Cortex of kidney (tissue), 1 donor: ENCODE data around the gene KRT76.
"Not testable (repeated sequence)": the region's sequence is repeated elsewhere in the genome, so short reads cannot be mapped to it uniquely, and the experiment has no call there.

Source experiments
- DNase-seq: peaks from one replicate; lab custom pipeline; 2025; lab: John Stamatoyannopoulos, UW

KRT76 gene

DNA sequence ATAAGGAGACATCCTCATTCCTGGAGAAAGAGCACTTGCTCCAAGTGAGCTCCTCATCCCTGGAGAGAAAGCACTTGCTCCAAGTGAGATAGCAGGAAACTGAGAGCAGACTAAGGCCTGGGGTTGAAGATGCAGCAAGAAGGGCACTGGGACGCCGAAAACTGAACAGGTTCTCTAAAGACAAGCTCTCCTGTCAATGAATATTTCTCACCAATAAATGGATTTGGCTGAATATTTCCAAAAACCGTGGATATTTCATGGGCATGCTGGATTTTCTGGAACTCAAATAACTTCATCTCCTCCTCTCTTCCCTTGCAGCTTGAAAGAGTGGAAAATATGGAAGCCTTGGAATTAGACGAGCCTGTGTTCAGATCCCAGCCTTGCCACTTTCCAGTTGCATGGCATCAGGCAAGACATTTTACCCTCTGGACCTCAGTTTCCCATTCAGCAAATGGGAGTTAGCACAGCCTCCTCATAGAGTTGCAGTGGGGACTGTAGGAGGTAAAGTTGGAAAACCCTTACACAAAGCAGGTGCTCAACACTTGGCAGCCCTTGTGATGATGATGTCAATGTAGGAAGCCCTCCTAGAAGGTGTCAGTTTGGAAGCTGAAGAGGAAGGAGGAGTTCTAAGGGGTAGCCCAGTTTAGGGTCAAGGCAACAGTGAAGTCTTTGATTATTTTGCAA lies 4.4 kb upstream of the KRT76 start:
- DNase-seq = no peak

DNA sequence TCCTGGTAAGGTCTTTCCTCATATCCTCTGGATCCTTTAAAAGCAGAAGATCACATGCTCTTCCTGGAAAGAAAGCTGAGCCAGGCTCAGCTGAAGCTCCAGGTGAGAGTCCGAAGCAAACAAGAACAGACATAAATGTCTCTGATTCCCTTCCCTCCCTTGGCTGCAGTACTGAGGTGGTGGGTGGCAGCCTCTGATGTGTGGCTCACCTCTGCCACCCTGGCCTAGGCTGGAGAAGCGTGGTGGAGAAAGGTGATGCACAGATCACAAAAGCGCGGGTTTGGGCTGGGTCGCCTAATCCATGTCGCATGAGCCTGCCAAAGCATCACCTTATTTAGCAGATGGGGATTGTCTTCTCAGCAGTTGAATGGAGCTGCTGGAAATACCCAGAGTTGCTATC lies 2.8 kb upstream of the KRT76 start:
- no peak for DNase-seq

DNA sequence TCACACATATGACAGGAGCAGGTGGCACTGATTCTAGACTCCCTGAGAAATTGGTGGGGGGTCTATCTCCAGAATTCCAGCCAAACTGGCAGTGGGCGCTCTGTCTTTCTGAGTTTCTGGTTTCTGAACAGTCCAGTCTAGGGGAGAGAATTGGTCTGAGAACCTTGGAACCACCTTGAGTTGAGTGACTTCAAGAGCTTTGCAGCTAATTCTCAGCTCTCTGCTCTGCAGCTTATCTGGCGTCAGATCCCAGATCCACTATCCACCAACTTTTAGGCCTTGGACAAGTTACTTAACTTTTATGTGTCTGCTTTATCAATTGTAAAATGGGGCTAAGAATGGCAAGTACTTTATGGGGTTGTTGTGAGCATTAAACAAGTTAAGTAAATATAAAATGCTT lies 1.7 kb upstream of the KRT76 start:
- no peak for DNase-seq

DNA sequence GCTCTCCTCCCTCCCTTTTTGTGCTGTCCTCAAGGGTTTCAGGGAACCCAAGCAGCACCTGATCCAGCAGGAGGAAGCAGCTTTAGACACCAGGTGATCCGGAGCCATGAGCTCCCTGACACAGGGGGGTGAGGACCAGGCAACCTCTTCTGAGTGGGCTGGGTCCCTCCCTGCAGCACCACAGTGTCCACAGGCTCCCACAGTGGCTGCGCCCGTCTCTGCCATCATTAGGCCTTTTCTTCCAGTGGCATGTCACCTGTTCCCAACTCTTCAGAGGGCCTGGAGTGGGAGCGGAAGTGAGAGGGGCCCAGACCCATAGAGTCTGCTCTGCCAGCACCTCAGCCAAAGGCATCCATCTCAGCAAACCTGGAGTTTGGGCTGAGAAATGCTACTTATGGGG lies 421 bp upstream of the KRT76 start:
- no peak for DNase-seq

DNA sequence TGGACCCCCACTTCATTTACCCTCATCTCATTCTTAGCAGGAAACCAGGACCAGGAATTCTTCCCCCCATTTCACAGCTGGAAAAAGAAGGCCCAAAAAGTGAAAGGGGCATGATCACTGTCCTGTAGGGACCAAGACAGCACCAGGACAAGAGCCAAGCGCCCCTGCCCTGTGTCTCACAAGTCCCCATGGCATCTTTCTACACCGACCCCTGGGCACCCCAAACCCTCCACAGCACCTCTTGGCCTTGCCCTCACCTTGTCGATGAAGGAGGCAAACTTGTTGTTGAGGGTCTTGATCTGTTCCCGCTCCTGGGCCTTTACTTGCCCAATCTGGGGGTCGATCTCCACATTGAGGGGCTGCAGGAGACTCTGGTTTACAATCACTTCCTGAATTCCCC lies 710 bp downstream of the KRT76 start:
- DNase-seq = no peak

DNA sequence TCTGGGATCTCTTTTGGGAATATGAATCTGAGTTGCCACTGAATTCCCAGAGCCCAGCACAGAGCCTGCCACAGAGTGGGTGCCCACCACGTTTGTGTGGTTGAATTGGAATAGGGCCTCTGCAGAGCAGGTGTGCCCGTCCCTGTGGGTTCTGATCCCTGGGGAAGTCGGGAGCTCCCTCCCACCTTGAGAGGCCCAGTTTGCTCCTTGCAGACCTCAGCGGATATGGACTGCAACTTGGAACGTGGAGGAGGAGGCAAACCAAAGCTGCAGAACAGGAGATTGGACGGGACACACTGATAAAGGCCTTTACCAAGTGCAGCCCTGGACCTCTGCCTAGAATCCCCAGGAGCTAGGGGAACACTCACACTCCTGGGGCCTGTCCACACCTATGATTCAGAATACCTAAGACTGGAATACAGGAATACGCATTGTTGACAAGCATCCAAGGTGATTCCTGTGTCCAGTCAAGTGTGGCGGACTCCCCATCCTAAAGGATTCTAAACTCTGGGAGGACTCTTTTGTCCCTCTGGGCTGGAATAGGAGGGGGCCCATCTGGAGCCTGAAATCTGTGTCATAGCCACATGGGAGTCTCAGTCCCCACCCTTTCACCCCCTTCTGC lies 2.4 kb downstream of the KRT76 start:
- DNase-seq = no peak

DNA sequence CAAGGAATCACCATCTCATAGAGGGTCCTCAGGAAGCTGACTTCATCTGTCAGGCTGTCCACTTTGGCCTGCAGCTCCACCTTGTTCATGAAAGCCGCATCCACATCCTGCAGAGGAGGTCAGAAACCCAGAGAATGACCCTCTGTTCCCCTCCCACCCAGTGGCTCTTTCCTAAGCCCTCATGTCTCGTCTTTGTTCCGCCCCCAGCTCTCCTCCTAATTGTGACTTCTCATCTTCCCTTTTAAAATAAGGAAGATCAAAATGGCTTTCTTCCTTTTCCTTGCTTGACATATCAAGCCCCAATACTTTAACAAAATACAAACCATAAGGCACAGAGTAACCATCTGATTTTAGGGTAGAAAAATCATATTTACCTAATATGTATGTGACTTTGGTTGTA lies 4.4 kb downstream of the KRT76 start:
- no peak for DNase-seq

DNA sequence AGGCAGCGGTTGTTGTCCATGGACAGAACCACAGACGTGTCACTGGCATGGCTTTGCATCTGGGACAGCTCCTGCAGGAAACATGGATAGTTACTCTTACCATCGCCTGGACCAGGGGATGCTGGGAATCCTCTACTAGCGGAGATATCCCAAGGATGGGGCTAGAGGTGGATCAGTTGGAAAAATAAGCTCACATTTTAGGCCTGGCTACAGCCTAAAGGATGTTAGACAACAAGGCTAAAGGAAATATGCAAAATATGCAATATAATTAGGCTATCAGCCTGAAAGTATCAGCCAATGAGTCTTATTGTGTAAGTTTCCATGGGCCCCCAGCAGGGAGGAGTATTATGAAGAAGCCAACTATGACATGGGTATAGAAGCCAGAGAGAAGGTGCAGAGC lies 5.0 kb downstream of the KRT76 start:
- no peak for DNase-seq

DNA sequence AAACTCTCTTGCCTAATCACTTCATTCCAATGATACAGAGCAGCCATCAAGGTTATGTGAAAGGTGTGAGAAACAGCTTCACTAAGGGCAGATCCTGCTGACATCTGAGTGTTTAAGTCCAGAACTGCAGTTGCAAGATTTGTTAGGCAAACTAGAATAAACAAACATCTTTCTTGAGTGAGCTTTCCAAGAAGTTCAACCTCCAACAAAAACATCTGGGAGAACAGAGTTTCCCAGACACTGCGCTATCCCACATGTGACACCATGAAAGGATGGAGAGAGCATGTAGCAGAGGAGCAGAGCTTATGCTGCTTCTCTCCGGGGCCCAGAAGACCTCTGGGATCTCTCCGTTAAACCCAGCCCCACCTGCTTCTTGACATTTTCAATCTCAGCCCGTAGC lies 5.6 kb downstream of the KRT76 start:
- DNase-seq = no peak

DNA sequence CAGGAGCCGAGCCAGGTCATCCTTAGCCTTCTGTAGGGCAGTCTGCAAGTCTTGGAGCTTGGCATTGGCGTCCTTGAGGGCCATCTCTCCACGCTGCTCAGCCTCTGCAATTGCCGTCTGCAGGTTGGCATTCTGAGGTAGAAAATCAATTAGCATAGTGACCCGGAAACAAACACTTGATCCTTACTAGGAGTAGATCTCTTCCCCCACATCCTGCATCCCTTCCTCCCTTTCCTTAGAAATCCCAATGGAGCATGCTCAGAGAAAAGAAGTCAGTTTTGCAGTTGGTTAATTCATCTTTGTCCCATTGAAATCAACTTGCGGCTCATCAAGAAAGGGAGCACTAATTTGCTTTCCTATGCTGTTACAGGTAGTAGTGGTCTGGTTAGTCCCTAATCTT lies 6.1 kb downstream of the KRT76 start:
- no peak for DNase-seq

DNA sequence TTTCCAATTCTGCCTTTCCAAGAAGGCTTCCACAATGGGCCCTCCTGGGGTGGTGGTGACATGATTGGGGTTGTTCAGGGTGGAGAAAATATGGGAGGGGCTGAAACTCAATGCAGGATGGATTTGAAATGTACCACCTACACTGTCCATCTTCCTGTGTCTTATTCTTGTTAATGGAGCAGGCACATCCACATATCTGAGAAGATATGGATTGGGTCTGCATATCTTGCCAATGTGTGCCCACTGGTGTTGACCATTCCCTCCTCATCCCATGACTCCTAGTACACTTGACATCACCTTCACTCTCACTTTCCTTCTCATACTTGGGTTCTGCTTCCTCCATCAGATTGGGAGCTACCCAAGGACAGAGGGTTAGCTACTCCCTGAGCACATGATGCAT lies 7.2 kb downstream of the KRT76 start:
- DNase-seq = no peak

DNA sequence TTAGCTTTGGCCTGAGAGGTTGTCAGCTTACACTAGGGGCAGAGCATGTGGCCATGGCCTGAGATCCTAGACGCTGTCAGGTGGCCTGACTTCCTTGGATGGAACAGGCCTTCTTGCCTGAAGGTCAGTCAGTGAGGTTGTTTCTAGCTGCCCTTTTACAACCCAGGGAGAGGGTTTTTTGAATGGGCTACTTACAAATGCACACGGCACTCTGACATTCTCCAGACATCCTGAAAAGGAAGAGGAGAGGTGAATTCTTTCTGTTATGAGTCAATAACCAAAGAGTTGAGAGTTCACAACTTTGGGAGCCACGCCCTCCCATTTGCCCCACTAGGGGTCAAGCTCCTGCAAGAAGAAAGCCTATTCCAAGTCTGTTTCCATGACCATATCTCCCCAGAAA lies 7.8 kb downstream of the KRT76 start:
- DNase-seq = no peak

DNA sequence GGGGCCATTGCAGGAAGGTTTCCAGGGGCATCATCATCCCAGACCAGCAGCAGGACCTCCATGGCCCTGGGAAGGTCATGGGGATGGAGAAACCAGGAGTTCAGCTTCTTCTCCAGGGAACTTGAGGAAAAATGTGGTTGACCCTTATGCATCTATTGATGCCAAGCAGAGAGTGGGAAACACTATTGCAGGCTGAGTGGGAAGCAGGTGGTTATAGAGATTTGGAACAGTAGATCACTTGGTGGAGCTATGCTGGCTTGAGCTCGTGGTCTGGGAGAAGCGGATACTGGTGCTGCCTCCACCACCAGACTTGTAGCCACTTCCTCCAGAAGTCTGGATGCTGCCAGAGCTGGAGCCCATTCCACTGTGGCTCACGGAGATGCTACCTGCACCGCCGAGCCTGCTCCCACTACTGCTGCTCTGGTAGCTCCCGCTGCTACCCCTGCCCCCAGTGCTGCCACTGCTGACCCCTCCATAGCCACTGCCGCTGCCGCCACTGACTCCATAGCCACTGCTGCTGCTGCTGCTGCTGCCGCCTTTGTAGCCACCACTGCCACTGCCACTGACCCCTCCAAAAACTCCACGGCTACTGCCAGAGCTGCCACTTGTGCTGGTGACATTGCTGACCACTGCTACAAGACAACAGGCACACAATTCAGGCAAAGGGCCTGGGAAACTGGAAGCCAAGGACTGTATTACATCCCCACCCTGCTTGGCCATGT lies 8.5 kb downstream of the KRT76 start:
- no peak for DNase-seq

DNA sequence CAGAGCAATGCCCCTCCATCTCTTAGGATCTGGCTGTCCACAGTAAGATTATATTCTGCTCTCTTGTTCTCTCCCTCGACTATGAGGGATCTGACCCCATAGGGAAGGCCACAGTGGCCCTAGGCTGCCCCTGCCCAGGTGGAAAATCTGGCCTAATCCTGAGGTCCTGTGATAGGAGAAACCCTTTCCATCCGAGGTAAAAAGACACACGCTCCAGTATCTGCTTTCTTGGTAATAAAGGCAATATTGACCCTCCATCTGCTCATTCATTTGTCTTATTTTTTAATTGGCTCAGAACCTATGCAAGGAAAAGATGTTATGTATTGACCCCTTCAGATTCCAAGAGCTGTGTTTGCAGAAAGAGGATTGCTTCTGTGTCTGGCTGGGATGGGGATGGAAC lies 9.7 kb downstream of the KRT76 start:
- DNase-seq = no peak

DNA sequence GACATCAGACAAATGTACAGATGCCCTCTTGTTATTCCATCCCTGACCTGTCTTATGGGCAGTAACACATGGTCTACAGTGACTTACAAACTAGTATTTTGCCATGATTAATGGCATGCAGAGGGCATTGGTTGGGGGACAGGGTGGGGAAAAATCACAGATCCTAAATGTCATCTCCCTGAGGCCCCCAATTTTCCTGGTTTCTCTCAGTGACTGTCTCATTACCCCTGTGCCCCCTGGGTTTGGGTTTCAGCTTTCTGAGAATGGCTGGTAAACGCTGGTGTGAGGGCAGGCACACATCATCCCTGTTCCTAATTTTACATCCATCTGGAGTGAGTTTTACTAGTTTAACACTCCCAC lies 10.1 kb downstream of the KRT76 start:
- DNase-seq = no peak

DNA sequence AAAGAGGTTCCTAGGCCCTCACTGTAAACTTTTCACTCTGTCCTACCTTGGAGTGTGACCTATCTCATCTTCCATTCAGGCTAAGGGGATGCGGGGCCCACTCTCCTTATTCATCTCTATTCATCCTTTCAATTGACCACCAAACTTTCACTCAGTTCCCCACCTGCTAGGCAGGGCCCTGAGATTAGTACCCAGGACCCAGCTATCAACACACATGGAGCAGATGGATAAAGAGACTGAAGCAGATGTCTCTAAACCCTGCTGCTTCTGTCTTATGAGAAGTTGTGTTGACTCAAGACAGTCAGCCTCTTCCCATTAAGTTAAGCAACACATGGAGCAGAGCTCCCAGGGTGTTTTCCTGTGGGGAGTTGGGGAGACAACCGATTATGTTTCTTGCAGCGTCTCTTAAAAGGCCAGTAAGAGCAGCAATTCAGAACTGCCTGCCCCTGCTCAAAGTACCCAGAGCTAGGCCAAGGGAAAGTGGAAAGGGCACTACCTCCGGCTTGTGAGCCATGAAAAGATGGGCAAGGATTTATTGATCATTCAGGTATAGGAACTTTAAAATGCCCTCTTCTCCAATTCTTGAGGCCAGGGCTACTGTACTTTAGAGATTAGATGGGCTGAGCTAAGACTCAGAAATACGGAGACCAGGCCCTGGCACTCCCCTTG lies 10.7 kb downstream of the KRT76 start:
- DNase-seq = no peak

DNA sequence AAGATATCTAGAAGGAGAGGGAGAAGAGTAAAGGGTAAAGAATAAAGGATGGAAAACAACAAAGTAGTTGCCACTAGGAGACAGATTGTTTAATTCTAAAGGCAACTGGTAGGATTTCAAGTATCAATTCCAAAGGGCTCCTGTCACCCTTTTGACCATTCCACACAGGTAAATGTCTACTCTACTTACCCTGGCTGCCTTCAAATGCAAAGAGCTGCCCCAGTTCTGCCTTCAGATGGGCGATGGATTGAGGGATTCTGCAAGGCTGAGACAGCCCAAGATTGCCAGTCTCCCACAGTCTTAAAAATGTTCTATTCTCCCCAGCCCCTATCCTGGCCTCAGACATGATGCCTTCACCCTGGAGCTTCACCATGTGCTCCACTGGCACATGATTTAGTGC lies 11.4 kb downstream of the KRT76 start:
- no peak for DNase-seq

DNA sequence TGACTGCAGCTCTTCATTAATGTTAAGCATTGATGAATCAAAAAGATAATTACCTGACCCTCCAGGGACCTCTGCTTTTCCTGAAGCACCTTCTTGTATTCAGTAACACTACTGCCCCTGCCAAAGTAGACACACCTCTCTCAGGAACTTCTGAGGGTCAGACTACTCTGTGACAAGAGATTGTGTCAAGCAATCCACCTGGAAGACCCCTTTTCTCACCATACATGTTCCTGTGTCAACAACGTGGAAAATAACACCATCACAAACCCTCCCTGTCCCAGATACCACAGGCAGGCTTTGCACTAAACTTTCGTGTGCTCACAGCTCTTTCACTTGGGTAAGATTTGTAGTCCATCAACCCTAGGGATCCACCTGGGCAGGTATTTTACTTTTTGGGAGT lies 13.2 kb downstream of the KRT76 start:
- no peak for DNase-seq

DNA sequence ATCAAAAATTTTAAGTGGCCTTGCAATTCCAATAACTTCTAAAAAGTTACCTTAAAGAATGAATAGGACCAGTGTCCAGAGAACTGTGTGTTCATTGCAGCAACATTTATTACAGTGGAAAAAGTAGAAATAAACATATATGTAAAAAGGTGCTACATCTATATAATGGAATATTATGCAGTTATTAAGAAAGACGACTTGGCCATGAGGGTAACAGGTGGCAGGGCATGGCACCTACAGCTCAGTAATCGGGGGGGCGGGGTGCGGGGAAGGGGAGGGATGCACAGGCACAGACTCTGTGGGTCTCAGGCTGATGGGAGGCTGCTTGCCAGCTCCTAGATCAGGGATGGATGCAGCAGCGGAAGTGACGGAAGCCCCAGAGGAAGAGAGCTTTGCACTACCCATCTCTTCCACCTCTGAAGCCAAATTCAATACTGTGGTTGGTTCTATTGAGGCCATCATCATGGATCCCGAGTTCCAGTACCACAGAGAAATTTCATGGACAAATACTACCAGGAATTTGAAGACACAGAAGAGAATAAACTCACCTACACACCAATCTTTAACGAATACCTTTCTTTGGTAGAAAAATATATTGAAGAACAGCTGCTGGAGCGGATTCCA lies 14.0 kb downstream of the KRT76 start:
- no peak for DNase-seq

DNA sequence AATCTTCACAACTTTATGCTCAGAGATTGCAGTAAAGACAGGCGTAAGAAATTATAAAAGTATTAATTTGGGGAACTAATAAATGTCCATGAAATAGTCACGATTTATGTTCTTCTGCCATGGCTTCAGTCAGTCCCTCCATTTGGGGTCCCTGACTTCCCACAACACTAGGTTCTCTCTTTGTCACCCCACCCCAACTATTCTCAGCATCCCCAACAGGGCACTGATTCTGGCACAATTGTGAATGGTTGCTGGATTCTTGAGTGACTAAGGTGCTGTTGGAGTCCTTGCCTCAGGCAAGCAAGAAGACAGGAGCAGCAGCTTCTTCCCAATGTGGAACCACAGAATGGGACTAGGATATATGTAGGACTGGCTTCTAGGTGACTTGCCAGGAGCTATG lies 15.3 kb downstream of the KRT76 start:
- DNase-seq = no peak

DNA sequence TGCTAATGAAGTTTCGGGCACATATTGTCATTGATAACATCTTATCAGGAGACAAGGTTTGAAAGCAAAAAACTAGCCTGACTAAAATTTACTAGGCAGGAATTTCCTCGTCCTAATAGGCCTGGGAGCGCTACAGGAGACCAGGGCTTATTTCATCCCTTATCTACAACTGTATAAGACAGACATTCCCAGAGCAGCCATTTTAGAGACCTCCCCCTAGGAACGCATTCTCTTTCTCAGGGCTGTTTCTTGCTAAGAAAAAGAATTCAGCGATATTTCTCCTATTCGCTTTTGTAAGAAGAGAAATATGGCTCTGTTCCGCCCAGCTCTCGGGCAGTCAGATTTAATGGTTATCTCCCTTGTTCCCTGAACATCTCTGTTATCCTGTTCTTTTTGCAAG lies 15.9 kb downstream of the KRT76 start:
- not testable (repeated sequence) for DNase-seq

DNA sequence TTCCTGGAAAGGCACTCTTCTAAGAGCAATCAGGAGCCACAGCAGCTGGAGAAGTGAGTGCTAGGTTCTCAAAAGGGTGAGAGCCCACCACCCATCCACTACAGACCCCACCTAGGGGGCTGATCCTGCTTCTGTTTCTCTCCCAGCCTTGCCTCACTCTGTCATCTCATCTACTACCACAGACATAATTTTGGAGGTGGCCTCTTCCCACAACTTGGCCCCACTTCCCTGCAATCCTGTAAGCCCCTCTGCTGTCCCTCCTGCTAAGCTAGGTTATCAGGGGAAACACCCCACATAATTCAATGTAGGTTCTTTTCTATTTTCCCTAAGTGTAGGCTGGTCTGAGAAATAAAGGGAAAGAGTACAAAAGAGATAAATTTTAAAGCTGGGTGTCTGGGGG lies 16.5 kb downstream of the KRT76 start:
- no peak for DNase-seq

DNA sequence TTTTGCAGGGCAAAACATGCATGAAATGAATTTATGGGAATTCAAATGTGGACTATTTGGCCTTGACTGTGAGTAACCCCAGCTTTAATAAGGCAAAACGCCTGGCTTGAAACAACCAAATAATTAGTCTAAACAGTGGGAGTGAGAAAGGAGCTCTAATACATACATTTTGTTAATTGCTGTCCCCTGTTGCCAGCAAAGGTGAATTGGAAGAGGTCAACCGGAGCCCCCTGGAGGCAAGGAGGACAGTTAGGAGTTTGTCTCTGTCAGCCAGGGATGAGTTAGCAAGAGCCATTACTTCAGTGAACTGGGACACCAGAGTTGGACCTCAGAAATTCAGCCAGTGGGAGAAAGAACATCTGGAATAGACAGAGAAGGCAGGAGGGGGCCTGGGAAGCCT lies 17.4 kb downstream of the KRT76 start:
- DNase-seq = no peak
